IPS-15b (cell line): ENCODE measurements around the gene PODXL2.
A peak's percentile ranks its signal among the peaks of the same experiment; 100 is the strongest.

Experiments
- H3K27me3 ChIP-seq: one replicate; pipeline ENCODE4 v1.6.1; 2013; ENCODE audit warnings: low read length; ENCODE audit not compliant: control insufficient read depth, insufficient read depth
- H3K36me3 ChIP-seq: one replicate; pipeline ENCODE4 v1.6.1; 2013; ENCODE audit warnings: low read length; ENCODE audit not compliant: control insufficient read depth, insufficient read depth
- H3K4me1 ChIP-seq: one replicate; pipeline ENCODE4 v1.6.1; 2013; ENCODE audit warnings: mild to moderate bottlenecking, low read length; ENCODE audit not compliant: control insufficient read depth, insufficient read depth
- H3K4me3 ChIP-seq: one replicate; pipeline ENCODE4 v1.5.1; 2013; ENCODE audit warnings: low read depth, low read length
- H3K9ac ChIP-seq: one replicate; pipeline ENCODE4 v1.6.1; 2013; ENCODE audit warnings: low read depth, mild to moderate bottlenecking, low read length
- H3K9me3 ChIP-seq: one replicate; pipeline ENCODE4 v1.6.1; 2013; ENCODE audit warnings: mild to moderate bottlenecking, low read length; ENCODE audit not compliant: control insufficient read depth, insufficient read depth

Gene PODXL2

DNA sequence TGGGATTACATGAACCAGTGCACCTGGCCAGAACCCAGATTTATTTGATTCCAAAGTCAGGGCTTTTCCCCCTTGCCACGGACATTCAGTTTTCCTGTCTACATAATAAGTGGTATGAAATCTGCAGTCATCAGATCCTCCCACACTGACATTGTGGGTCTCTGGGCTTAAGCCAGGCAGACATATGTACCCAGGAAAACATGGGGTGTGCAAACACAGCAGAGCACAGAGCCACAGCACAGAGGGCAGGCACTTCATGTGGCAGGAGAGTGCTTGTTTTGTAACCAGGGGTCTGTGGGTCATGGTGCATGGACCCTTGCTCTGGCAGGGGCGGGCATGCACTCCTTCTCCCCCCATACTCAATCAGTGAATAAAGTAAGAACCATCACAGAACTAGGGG is 37.7 kb downstream of the PODXL2 start:
- H3K9ac ChIP-seq: no peak overlapping the region

DNA sequence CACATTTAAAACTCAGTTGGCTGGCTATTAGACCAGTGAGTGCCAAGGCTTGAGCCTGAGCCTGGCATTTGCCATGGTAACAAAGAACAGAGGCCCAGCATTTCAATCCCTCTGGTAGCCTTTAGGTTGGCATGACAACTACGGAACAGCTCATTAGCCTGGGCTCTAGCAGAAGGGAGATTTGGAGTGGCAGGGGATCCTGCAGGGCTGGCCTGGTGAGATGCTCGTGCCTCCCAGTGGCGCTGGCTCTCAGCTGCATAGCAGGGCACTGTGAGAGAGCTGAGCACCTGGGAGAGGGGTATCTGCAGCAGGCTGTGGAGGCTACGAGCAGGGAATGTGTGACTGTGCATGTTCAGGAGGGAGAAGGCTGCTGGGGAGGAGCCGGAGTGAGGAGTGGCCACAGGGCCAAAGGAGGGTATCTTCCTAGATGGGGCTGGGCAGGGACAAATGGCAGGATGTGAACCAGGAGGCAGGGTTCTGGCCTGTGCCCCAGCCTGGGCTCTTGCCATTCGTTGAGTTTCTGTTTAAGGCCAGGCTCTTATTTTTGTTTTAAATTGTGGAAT is 38.2 kb downstream of the PODXL2 start:
- Histone ChIP-seq H3K27me3 (no peaks in the 10 kb centered on the region), H3K36me3 (peaks cover 3% of the 10 kb centered on the region)

More for the DNA sequence above, 37.7 kb downstream of the PODXL2 start:
- no peaks in the 10 kb centered on the region for H3K4me1 ChIP-seq
- no peaks in the 10 kb centered on the region for H3K9me3 ChIP-seq
- no peak overlapping the region for H3K4me3 ChIP-seq
- no peaks in the 10 kb centered on the region for H3K27me3 ChIP-seq
- H3K36me3 ChIP-seq: peaks cover 3% of the 10 kb centered on the region

DNA sequence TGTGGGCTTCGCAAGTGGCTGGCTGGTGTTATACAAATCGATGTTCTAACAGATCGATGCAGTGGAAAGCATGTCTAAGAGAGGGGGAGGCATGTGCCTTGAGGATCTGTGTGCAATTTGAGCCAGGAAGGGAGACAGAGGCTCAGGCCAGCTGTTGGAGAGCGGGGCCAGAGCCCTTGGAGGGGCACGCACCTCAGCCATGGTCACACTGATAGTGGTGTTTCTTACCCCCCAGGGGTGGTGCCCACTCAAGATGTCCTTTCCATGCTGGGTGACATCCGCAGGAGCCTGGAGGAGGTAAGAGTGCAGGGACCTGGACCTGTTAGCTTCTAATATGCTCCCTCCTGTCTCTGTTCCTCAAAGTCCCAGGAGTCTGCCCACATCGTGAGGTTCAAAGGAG is 39.9 kb downstream of the PODXL2 start:
- Histone ChIP-seq H3K4me1 (no peaks in the 10 kb centered on the region), H3K9ac (no peak overlapping the region), H3K27me3 (peaks cover 2% of the 10 kb centered on the region), H3K4me3 (no peak overlapping the region), H3K9me3 (no peaks in the 10 kb centered on the region), H3K36me3 (peaks cover 3% of the 10 kb centered on the region)

More for the DNA sequence above, 38.2 kb downstream of the PODXL2 start:
- H3K4me1 ChIP-seq: no peaks in the 10 kb centered on the region
- no peaks in the 10 kb centered on the region for H3K9me3 ChIP-seq
- H3K9ac ChIP-seq: no peak overlapping the region
- no peak overlapping the region for H3K4me3 ChIP-seq

DNA sequence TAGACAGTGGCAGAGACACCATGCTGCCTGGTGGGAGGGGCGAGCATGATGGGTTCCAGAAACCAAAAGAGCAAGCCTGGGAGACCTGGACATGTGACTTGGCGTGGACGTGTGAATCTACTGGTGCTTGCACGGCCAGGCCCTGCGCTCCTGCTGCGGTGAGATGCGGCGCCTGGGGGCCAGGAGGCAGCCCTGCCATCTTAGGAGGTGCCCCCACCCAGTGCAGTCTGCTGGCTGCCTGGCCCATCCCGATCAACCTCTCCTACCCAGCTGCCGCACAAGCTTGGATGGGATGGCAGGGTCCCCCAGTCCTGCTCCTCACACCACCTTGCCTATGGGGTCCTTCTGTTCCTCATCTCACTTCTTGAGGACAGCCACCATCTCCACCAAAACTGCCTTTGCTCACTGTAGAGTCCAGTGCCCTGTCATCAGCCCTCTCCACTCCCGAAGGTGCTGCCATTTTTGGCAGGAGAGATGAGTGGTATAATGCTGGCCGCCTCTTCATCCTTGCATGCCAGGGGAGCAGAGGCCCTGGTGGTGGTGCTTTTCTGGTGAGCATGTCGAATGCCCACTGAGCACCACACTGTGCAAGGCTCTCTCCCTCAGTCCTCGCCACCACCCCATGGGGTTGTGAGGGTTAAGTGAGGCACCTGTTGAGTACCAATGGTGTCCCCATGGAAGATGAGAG is 40.7 kb downstream of the PODXL2 start:
- H3K27me3 ChIP-seq: peaks cover 2% of the 10 kb centered on the region
- no peak overlapping the region for H3K9ac ChIP-seq
- H3K9me3 ChIP-seq: no peaks in the 10 kb centered on the region
- no peak overlapping the region for H3K4me3 ChIP-seq
- H3K4me1 ChIP-seq: no peaks in the 10 kb centered on the region
- H3K36me3 ChIP-seq: peaks cover 3% of the 10 kb centered on the region

DNA sequence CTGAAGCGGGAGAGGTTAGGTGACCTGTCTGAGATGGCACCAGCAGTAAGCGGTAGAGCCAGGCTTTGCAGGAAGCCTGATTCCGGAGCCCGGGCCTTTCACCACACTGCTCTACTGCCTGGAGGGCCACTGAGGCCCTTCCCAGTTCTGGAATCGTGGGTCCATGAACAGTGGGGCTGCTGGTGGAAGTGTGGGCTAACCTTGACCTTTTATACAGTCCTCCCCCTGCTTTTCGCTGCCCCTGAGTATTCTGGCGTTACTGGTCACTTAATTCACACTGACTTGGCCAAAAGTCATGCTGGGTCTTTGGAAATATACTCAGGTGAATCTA is 41.2 kb downstream of the PODXL2 start:
- no peaks in the 10 kb centered on the region for H3K9me3 ChIP-seq
- no peaks in the 10 kb centered on the region for H3K4me1 ChIP-seq
- H3K4me3 ChIP-seq: no peak overlapping the region
- peaks cover 2% of the 10 kb centered on the region for H3K27me3 ChIP-seq
- H3K9ac ChIP-seq: no peak overlapping the region
- peaks cover 3% of the 10 kb centered on the region for H3K36me3 ChIP-seq

DNA sequence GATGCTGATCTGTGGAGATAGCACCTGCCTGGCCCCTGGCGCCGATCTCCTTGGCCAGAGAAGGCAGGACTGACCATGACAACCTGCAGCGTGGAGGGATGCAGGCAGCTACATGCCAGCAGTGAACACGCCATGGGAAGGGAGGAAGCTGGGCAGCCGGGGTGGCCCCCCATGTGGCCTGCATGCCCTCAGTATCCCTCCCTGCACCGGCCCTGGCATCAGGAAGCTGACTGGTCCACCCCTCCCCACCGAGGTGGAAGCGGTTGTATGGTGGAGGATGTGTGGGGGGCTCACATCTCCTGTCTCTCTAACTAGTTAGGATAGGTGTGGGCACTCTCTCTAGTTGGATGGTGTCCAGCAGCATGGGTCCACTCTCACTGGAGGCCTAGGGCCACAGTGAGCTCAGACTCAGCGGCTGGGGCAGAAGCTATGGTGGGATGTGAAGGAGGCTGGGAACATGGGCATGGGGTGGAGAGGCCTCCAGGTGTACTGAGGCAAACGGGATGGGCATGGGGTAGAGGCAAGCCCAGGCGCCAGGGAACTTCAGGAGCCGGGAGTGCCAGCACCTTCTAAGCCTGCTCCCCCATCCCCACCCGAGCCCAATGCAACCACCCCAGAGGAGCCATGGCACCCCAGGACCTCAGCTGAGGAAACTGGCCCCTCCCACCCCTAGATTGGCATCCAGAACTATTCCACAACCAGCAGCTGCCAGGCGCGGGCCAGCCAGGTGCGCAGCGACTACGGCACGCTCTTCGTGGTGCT is 42.0 kb downstream of the PODXL2 start:
- H3K27me3 ChIP-seq: peaks cover 2% of the 10 kb centered on the region
- no peaks in the 10 kb centered on the region for H3K4me1 ChIP-seq
- H3K36me3 ChIP-seq: peaks cover 3% of the 10 kb centered on the region
- H3K9me3 ChIP-seq: no peaks in the 10 kb centered on the region
- no peak overlapping the region for H3K4me3 ChIP-seq
- no peak overlapping the region for H3K9ac ChIP-seq

DNA sequence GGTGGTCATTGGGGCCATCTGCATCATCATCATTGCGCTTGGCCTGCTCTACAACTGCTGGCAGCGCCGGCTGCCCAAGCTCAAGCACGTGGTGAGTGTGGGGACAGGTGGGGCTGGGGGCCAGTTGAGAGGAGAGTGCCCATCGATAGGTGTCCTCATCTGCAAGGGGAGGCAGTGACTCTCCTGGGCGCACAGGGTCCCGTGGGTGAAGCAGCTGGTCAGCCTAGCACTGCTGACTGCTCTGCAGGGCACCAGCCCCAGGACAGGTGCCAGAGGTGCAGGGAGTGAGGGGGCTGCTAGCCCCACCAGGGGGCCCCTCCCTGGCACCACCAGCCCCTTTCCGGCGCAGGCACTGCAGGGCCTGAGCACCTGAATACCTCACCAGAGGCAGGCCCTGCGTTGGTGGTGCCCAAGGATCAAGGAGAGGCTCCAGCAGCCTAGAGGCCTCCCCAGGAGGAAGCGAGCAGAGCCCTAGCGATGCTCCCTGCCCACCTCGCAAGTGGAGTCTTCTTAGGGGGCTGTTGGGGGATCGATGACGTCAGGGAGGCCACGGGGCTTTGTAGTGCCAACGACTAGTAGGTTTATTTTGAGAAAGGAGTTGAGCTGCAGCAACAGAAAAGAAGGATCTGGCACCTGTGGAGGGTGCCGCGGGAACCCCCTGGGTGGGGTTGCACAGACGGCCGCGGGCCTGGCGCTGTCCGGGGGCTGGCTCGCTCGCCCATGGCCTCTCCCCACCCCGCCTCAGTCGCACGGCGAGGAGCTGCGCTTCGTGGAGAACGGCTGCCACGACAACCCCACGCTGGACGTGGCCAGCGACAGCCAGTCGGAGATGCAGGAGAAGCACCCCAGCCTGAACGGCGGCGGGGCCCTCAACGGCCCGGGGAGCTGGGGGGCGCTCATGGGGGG is 42.8 kb downstream of the PODXL2 start:
- H3K27me3 ChIP-seq: peaks cover 2% of the 10 kb centered on the region
- peaks cover 3% of the 10 kb centered on the region for H3K36me3 ChIP-seq
- H3K9me3 ChIP-seq: no peaks in the 10 kb centered on the region
- peak overlapping the region; percentile 49 for H3K4me3 ChIP-seq
- H3K4me1 ChIP-seq: no peaks in the 10 kb centered on the region
- H3K9ac ChIP-seq: peak overlapping the region; percentile 60

DNA sequence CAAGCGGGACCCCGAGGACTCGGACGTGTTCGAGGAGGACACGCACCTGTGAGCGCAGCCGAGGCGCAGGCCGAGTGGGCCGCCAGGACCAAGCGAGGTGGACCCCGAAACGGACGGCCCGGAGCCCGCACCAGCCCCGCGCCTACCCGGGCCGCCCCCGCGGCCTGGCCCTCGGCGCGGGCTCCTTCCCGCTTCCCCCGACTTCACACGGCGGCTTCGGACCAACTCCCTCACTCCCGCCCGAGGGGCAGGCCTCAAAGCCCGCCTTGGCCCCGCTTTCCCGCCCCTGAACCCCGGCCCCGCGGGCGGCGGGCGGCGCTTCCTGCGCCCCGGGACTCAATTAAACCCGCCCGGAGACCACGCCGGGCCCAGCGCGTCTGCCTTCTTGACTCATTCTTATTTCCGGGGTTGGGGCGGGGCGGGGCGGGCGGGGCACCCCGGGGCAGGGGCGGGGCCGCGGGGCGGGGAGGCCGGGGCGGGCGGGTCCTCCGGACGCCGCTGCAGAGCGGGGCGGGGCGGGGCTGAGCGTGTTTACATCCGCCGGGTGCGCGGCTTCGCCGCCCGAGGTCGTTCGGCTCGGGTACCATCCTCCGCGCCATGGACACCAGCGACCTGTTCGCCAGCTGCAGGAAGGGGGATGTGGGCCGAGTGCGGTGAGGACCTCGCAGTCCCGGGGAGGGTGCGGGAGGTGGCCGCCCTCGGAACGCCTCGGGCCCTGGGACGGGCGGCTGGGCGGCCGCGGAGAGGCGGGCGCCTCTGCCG is 43.6 kb downstream of the PODXL2 start, which contains the start of gene ABTB1:
ABTB1 (plus strand) TSS at position 524 of the 762 bp plus-strand sequence; CDS start at position 598, 74 bp downstream.
- H3K4me3 ChIP-seq: peak within 1 kb of the TSS; percentile 75
- H3K27me3 ChIP-seq: peaks cover 2% of the 10 kb centered on the region
- no peaks in the 10 kb centered on the region for H3K9me3 ChIP-seq
- peak within 1 kb of the TSS; percentile 60 for H3K9ac ChIP-seq
- H3K36me3 ChIP-seq: peaks cover 3% of the 10 kb centered on the region
- H3K4me1 ChIP-seq: no peaks in the 10 kb centered on the region

DNA sequence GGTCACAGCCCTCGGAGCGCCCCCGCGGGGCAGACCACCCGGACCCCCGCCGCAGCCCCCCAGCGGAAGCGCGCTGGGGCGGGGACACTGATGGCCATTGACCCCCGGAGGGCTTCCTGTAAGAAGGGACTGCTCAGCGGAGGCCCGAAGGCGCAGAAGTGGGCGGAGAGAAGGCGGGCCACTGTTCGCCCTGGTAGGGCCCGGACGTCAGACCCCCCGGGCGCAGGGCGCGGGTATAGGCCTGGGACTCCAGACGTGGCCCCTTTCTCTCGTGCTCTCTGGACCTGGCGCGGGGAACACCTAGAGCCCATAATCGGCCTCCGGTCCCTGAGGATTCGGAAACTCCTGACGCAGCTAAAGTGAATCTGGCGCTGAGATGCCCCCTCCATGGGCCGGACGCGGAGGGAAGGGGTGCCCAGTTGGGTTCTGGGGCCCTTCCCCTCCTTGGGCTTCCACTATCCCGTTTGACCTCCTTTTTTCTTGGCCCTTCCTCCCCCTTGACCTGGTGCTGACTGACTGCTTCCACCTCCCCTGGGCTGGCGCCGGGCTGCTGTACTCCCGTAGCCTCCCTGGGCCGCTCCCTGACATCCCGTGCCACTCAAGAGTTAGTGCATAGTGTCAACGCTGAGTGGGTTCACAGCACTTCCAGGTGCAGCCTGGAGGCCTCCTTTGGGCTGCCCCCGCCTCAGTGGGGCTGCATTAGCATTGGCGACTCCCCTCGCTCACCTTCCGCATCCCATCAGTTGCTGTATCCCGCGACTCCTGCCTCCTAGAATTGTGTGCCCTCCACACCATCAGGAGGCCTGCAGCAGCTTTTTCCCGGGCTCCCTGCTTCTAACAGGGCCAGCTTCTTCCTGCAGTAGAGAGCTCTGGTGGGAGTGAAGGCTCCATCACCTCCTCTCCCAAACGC is 44.5 kb downstream of the PODXL2 start:
- Histone ChIP-seq H3K4me3 (peak overlapping the region; percentile 75), H3K9me3 (no peaks in the 10 kb centered on the region), H3K36me3 (no peaks in the 10 kb centered on the region), H3K4me1 (no peaks in the 10 kb centered on the region), H3K27me3 (peaks cover 2% of the 10 kb centered on the region), H3K9ac (no peak overlapping the region)

DNA sequence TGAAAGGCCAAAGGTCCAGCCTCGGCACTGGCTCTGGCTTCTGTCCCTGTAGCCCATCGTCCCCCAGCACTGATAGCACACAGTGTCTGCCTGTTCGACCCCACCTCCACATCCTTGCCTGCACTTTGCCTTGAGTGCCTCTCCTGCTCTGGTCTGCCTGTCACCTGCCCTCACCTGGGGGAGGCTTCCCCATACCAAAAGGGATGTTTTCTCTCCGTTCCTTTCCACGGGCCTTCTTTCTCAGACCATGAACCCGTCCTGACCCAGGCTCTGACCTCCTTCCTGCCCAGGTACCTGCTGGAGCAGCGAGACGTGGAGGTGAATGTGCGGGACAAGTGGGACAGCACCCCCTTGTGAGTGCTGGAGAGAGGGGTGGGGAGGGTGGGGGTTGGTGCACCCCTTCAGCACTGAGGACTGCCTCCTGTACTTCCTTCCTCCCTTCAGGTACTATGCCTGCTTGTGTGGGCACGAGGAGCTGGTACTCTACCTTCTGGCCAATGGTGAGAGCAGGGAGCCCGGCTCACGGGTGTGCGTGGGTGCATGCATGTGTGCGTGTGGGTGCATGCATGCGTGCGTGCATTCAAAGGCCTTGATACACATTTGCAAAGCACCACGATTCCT is 45.2 kb downstream of the PODXL2 start:
- no peaks in the 10 kb centered on the region for H3K36me3 ChIP-seq
- H3K4me3 ChIP-seq: peak overlapping the region; percentile 75
- H3K9me3 ChIP-seq: no peaks in the 10 kb centered on the region
- H3K9ac ChIP-seq: no peak overlapping the region
- no peaks in the 10 kb centered on the region for H3K4me1 ChIP-seq
- peaks cover 2% of the 10 kb centered on the region for H3K27me3 ChIP-seq
